Measurements from ENCODE around the gene DEFB132.

DEFB132 gene

DNA sequence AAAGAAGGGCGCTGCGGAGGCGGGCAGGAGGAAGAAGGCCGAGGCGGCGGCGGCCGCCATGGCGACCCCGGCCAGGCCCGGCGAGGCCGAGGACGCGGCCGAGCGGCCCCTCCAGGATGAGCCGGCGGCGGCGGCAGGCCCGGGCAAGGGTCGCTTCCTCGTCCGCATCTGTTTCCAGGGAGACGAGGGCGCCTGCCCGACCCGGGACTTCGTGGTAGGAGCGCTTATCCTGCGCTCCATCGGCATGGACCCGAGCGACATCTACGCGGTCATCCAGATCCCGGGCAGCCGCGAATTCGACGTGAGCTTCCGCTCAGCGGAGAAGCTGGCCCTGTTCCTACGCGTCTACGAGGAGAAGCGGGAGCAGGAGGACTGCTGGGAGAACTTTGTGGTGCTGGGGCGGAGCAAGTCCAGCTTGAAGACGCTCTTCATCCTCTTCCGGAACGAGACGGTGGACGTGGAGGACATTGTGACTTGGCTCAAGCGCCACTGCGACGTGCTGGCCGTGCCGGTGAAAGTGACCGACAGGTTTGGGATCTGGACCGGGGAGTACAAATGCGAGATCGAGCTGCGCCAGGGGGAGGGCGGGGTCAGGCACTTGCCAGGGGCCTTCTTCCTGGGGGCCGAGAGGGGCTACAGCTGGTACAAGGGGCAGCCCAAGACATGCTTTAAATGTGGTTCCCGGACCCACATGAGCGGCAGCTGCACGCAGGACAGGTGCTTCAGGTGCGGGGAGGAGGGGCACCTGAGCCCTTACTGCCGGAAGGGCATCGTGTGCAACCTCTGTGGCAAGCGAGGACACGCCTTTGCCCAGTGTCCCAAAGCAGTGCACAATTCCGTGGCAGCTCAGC is 40.6 kb downstream of the DEFB132 start:
- DNase-seq, result peak; percentile 94

DNA sequence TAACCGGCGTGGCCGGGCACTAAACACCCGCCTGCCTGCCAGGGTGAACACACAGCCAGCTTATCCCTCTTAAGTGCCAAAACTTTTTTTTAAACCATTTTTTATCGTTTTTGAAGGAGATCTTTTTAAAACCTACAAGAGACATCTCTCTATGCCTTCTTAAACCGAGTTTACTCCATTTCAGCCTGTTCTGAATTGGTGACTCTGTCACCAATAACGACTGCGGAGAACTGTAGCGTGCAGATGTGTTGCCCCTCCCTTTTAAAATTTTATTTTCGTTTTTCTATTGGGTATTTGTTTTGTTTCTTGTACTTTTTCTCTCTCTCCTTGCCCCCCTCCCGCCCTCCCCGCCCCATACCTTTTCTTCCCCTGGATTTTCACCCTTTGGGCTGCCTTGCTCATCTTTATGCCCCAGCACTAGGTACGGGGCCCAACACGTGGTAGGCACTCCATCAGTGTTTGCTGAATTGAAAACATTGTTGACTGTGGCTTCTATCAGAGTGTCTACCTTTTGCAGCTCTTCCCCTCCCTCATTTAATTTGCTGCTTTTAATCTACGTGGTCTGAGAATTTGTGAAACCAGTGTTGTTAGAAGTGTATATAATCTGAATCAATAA is 41.4 kb downstream of the DEFB132 start:
- DNase-seq, result no peak

DNA sequence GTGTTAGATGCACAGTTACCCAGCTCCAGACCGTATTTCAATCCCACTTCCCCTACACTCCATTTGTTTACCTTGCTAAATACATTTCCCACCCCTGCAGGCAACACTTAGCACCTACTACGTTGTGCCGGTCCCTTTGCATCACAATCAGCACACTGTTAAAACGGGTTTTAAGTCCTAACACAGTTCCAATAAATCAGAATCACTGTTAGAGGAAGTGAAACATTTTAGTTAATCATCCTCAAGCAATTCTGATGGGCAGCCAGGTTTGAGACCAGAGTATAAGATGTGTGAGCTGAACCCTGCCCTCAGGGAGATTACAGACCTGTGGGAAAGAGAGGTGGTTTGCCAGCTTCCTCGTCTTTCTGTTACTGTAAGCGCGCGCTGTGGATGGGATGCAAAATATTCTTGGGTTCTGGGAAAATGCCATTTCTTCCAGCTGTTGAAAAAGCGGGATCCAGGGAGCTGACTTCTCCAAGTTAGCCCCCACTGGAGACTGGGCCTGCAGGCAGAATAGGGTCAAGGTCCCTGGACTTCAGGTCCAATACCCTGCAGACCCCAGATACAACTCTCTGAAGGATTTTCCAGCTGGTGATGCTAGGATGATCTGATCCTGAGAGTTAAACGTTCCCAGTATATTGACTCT is 42.9 kb downstream of the DEFB132 start:
- no peak for DNase-seq

DNA sequence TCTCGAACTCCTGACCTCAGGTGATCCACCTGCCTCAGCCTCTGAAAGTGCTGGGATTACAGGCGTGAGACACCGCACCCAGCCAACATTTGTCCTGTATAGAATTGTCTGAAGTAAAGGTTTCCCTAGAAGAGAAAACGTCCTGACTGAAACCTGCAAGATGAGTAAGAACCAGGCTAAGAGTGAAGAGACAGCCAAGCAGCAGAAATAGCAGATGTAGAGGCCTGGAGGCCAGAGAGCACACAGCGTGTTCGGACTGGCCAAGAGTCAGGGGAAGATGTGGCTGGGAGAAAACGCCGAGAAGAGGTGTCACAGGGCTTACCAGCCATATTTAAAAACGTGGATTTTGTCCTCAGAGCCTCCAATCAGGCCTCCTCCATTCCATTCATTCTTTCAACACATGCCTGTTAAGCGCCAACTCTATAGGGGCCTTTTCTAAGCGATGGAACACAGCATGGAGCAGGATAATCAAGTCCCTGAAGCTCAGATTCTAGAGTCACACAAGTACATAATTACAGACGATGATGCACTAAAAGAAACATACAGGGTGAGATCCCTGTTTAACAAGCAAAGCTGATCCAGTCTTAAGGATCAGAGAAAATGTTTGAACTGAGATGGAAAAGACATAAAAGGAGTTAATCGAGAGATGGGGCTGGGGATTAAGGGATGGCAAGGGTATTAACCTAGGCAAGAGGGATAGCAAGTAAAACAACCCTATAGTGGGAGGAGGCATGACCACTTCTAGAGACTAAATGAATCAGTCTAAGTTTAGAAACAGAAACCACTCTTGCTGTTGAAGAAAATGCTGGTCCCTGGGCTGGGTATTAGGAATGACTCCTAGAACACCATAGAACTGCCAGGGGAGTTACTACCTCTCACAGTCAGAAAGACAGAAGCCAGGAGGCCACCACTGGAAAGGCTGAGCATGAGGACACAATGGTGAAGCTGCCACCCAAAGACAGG is 44.6 kb downstream of the DEFB132 start:
- no peak for DNase-seq

DNA sequence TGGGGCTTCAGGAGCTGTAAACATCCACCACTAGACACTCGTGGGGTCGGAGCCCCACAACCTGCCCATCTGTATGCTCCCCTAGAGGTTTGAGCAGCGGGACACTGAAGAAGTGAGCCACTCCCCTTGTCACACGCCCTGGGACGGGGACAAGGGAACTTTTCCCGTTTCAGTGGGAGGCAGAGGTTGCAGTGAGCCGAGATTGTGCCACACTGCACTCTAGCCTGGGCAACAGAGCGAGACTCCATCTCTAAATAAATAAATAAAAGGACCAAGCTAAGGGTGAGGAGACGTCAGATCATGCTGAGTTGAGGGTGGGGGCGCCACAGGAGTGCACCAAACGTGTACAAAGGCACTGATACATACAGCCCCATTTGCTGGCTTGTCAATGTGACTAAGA is 48.2 kb downstream of the DEFB132 start:
- no peak for DNase-seq

DNA sequence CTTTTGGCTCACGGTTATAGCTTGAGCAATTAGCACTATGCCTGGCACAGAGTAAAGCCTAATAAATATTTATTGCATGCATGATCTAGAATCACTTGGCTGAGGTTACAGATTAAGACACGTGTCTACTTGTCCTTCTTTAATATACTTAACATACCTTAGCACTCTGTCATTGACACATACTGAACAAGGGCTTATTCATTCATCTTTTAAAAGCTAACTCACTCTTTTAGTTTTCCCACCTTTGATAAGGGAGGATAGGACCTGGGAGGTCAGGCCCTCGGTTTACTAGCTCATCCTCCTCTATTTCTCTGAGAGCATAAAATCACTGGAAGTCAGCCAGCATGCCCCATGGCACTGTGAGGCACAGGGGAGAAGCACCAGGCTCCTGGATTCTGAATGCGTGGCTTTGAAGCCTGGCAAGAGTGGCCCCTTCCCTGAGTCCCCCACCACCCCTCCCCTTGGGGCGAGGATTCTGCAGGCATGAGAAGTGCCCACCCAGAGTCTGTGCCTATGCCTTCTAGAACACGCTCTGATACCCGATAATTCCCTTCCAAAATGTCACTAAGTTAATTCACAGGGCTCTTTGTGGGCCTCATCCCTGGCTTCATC is 51.0 kb downstream of the DEFB132 start:
- no peak for DNase-seq

DNA sequence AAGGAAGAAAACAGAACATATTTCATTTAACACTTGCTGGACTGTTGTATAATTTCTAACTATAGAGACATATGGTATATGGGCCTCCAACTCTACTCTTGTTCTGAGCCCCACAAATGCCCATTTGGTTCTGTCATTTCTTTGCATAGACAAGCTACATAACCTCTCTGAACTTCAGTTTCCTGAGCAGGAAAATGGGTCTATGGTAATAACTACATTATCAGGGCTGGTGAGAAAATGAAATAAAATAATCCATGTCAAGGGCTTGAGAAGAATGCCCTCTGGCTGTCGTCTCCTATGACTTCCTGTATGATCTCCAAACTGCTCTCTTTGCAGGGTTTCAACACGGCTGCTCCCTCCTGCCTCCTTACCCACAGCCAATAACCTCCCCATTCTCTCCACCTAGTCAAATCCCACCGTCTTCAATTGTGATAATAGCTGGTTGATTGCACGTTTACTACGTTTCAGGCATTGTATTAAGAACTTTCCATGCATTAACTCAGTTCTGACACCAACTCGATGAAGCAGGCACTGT is 51.8 kb downstream of the DEFB132 start:
- DNase-seq, result peak; percentile 76

DNA sequence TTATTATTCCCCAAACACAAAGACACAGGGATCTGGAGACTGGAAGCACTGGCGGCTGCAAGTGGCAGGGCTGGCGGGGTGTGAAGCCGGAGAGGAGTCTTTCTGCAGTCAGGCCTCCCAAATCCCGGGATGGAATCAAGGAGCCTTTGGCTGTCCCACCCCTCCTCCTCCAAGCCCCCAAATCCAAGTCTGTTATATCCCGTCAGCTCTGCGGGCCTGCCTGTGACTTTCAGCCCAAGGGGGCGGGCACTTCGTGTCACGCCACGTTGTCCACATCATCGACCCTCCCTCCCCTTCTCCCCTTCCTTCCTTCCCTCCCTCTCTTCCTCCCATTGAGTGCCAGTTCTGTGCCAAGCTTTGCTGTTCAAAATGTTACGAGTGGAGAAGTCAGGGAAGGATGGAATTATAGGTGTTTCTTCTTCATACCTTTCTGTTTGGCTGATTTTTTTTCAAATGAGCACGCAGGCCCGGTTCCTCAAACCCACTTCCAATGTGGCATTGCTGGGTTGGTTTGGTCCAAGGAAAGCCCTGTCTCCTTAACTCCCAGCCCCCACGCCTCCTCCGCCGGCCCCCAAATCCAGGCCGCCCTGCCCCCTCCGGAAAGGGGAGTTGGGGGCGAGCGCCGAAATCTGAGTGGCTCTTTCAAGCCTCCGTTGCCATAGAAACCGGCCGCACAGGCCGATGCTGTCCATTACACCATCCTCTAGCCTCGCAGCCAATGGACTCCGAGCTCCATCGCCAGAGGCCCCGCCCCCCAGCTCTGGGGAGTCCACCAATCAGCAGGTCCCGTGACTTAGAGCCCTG is 52.5 kb downstream of the DEFB132 start:
- peak; percentile 100 for DNase-seq

DNA sequence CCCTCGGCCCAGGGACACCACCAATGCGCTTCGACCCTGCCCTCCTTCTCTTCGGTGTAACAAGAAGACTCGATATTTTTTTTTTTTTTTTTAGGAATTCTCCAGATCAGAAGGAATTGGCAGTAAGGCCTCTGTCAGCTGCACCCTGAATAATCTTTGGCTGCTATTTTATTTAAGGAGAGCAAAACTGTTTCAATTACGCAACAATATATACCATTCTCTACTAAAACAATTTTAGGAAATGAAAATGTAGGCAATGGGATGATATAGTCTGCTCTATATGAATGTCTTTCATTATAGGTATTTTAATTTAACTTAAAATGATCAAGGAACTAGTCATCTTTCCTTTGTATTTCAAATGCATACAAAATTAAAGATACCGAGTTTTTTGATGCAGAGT is 53.1 kb downstream of the DEFB132 start:
- no peak for DNase-seq
